Activated CD4-positive, alpha-beta T cell treated with anti-CD3 and anti-CD28 coated beads, Interleukin-2, amount 50 U/mL, for 16 hours (primary cell): Measurements from ENCODE around the gene HOXA5.

ENCODE experiments used
- DNase-seq: peaks from one replicate; pipeline ENCODE4 v3.0.0-alpha.2; 2020

HOXA5 gene

GRCh38 chr7:27104341-27105058, 39.0 kb downstream of the HOXA5 start:
- DNase-seq: no peak

- DNase-seq: no peak
Observed at GRCh38 chr7:27103489-27104226, 39.8 kb downstream of the HOXA5 start.

GRCh38 chr7:27102581-27103442, 40.7 kb downstream of the HOXA5 start, which contains the start of gene HOXA2:
HOXA2 (minus strand) TSS chr7:27102683; CDS start chr7:27102500, 183 bp downstream.
- no peak for DNase-seq

GRCh38 chr7:27101957-27102580, 41.4 kb downstream of the HOXA5 start:
- no peak for DNase-seq

GRCh38 chr7:27101171-27101956, 42.1 kb downstream of the HOXA5 start:
- no peak for DNase-seq

GRCh38 chr7:27100694-27101170, 42.7 kb downstream of the HOXA5 start:
- DNase-seq: no peak

- no peak for DNase-seq
Observed at GRCh38 chr7:27099453-27100370, 43.8 kb downstream of the HOXA5 start.

- DNase-seq: no peak
Observed at GRCh38 chr7:27098578-27099451, 44.7 kb downstream of the HOXA5 start.

- no peak for DNase-seq
Observed at GRCh38 chr7:27097686-27098577, 45.5 kb downstream of the HOXA5 start.

GRCh38 chr7:27096768-27097514, 46.5 kb downstream of the HOXA5 start:
- DNase-seq: no peak

- peak; percentile 77 for DNase-seq
Observed at GRCh38 chr7:27095897-27096767, 47.3 kb downstream of the HOXA5 start, which contains the start of gene HOXA1. HOXA1 (minus strand) TSS chr7:27096000; CDS start chr7:27095912, 88 bp downstream.

GRCh38 chr7:27095050-27095896, 48.2 kb downstream of the HOXA5 start:
- DNase-seq: peak; percentile 5

GRCh38 chr7:27094304-27095049, 49.0 kb downstream of the HOXA5 start:
- DNase-seq: no peak

GRCh38 chr7:27093184-27093895, 50.1 kb downstream of the HOXA5 start:
- DNase-seq: no peak
